IPS DF 4.7 (cell line): ENCODE data around the gene OR7G3.

Experiments used
- DNase-seq: peaks from one replicate; pipeline ENCODE4 v3.0.0-alpha.2; 2013; ENCODE audit warnings: low spot score; ENCODE audit errors: extremely low read depth

OR7G3 gene

DNA sequence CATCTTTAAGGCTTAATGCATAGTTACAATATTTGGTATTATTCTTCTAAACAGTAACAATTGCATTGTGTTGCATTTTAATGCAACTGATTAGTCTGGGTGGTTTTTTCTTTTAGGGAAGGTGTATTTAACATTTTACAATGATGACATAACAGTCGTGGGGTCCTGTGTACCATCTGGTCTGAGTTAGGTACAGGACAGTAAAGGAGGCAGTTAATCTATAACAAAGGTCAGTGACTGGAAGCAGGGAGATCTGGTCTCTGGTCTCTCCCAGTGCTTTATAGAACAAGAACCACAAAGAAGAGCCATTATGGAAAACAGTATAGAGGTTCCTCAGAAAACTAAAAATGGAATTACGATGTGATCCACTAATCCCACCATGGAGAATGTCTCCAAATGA lies 16.8 kb downstream of the OR7G3 start:
- DNase-seq, result no peak

DNA sequence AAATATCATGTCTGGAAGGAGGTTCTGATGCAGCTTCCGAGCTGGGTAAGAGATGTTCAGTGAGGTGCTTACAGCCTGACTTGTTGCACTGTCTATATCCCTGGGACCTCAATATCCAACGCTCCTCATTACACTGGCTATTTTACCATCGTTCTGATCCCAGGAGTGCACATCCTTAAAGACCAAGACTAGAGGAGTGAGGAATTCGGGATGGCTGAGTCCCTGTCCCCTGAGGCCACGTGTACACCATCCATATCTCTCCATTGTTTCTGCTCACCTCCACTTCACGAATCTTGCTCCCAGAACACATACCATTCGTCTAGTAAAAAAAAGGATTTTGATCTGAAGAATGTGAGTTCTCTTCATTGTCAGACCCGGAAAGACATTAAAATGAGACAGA lies 19.4 kb downstream of the OR7G3 start, which contains the start of gene OR7G2:
Gene OR7G2 (minus strand): TSS at position 101 of the 400 bp plus-strand sequence. CDS start 4,232 bp downstream, outside the sequence.
- no peak for DNase-seq

DNA sequence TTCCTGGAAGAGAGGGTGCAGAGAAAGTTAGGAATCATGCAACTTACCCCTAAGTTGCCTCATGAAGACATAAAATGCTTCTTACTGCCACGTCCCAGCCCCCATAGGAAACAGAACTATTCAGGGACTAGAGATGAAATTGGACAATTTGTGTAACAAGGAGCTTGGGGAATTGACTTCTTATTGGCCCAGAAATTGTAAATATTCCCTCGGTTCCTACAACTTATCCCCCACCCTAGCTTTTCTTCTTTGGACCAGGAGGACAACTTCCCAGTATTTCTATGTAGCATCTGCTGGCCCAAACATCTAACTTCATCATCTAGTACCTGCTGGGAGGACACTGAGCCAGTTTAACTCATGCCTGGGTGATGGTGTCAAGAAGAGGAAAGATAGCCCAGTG lies 40.0 kb downstream of the OR7G3 start, which contains the start of gene OR1M1:
Gene OR1M1 (plus strand): TSS at position 301 of the 400 bp plus-strand sequence. CDS start 6,184 bp downstream, outside the sequence.
- no peak for DNase-seq

DNA sequence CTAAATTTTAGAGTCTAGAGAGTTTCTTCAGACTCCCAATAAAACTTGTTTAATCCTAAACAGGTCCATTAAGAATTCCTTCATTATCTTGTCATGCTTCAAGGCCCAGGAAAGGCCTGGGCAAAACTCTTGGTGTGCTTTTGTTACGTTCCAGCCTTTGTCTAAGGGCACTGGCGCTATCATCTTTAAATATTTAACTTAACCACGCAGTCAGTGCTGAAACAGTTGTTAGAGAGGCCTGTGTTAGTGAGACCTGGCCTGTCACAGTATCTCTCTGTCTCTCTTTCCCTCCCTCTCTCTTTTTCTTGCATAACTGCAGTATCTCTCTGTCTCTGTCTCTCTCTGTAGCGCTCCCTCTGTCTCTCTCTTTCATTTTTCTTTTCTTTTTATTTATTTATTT lies 48.1 kb downstream of the OR7G3 start:
- DNase-seq, result no peak

DNA sequence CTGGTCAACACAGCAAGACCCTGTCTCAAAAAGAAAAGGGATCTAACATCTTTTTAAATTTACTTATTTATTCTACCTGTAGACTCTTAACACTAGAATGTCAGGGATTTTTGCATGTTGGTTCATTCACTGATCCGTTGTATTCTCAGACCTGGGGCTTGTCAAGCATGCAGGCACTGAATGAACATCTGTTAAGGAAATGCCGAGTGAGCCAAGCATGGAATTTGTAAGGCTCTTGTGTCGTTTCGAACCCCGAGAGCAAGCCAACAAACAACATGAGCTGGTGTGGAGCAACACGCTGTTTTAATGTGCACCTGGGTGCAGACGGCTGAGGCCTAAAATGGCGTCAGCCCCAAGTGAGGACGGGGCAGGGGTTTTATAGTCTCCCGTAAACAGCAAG lies 49.8 kb downstream of the OR7G3 start:
- no peak for DNase-seq
